Osteocyte (in vitro differentiated cells): Measurements from ENCODE around the gene WDR18. TPM values are rescaled to one million over a fixed set of nuclear protein-coding genes. Genes with fewer than 3 reads are reported as not detected.

Source experiments
- DNase-seq: peaks from one replicate; pipeline ENCODE4 v3.0.0; 2021; ENCODE audit warnings: mixed read lengths; ENCODE audit not compliant: unreplicated experiment; ENCODE audit errors: extremely low spot score
- H3K27ac Mint-ChIP-seq: one replicate; pipeline ENCODE4 v1.8.0; 2021; ENCODE audit warnings: mild to moderate bottlenecking, mixed read lengths; ENCODE audit not compliant: unreplicated experiment
- H3K27me3 Mint-ChIP-seq: one replicate; pipeline ENCODE4 v1.8.0; 2021; ENCODE audit warnings: mixed read lengths; ENCODE audit not compliant: unreplicated experiment
- H3K36me3 Mint-ChIP-seq: one replicate; pipeline ENCODE4 v1.8.0; 2021; ENCODE audit warnings: mixed read lengths; ENCODE audit not compliant: unreplicated experiment
- H3K4me1 Mint-ChIP-seq: one replicate; pipeline ENCODE4 v1.8.0; 2021; ENCODE audit warnings: mixed read lengths; ENCODE audit not compliant: unreplicated experiment
- H3K4me3 Mint-ChIP-seq: one replicate; pipeline ENCODE4 v1.8.0; 2021; ENCODE audit warnings: mild to moderate bottlenecking, moderate library complexity, mixed read lengths; ENCODE audit not compliant: unreplicated experiment
- H3K9me3 Mint-ChIP-seq: one replicate; pipeline ENCODE4 v1.8.0; 2021; ENCODE audit warnings: mixed read lengths; ENCODE audit not compliant: unreplicated experiment
- CTCF ChIP-seq: fragments of 200-600 bp; sonication (generic); IDR thresholded peaks from 2 replicates; pipeline ENCODE4 v1.5.0; 2021; ENCODE audit warnings: antibody characterized with exemption, mild to moderate bottlenecking, moderate library complexity
- total RNA-seq: library from RNA; stranded (reverse); gene quantifications from 2 replicates; pipeline ENCODE4 v1.2.1, GENCODE V29; 2021

Gene WDR18
- total RNA-seq, 1 donor from 2014 or later = 61.2 TPM

GRCh38 chr19:1026783-1027649, 42.9 kb downstream of the WDR18 start:
- TF ChIP-seq CTCF = no peak
- H3K36me3 Mint-ChIP-seq = peaks cover 14% of the 10 kb centered on the region
- H3K4me3 Mint-ChIP-seq = peak overlapping the region; percentile 90
- H3K9me3 Mint-ChIP-seq = no peaks in the 10 kb centered on the region
- peaks cover 23% of the 10 kb centered on the region for H3K4me1 Mint-ChIP-seq
- no peaks in the 10 kb centered on the region for H3K27me3 Mint-ChIP-seq
- H3K27ac Mint-ChIP-seq = peak overlapping the region; percentile 91
- no peak for DNase-seq

GRCh38 chr19:1027650-1028061, 43.5 kb downstream of the WDR18 start:
- no peak for TF ChIP-seq CTCF
- Mint-ChIP-seq H3K27me3 (no peaks in the 10 kb centered on the region), H3K27ac (peak overlapping the region; percentile 85), H3K4me1 (peaks cover 23% of the 10 kb centered on the region), H3K9me3 (no peaks in the 10 kb centered on the region), H3K36me3 (peaks cover 19% of the 10 kb centered on the region), H3K4me3 (peak overlapping the region; percentile 90)
- no peak for DNase-seq

- Mint-ChIP-seq H3K27ac (peak overlapping the region; percentile 85), H3K27me3 (no peaks in the 10 kb centered on the region), H3K4me3 (peak overlapping the region; percentile 90), H3K36me3 (peaks cover 20% of the 10 kb centered on the region), H3K4me1 (peaks cover 23% of the 10 kb centered on the region), H3K9me3 (no peaks in the 10 kb centered on the region)
- DNase-seq = peak; percentile 99
- no peak for TF ChIP-seq CTCF
Measured at GRCh38 chr19:1028062-1028926, 44.1 kb downstream of the WDR18 start.

GRCh38 chr19:1032264-1032867, 48.2 kb downstream of the WDR18 start:
- no peak overlapping the region for H3K4me3 Mint-ChIP-seq
- H3K27ac Mint-ChIP-seq = no peak overlapping the region
- H3K36me3 Mint-ChIP-seq = peaks cover 30% of the 10 kb centered on the region
- TF ChIP-seq CTCF = no peak
- H3K9me3 Mint-ChIP-seq = no peaks in the 10 kb centered on the region
- peaks cover 28% of the 10 kb centered on the region for H3K4me1 Mint-ChIP-seq
- no peaks in the 10 kb centered on the region for H3K27me3 Mint-ChIP-seq
- DNase-seq = no peak
